Liver (tissue), 3 donors: ENCODE results near the gene SBF2.

Experiments used
- CTCF ChIP-seq: fragments of 150-350 bp; IDR thresholded peaks from 2 replicates; pipeline ENCODE4 v1.5.1; 2017; ENCODE audit warnings: improper control_type of control experiment, low read depth, low read length; ENCODE audit not compliant: missing input control
- JUND ChIP-seq, 2 donors: IDR thresholded peaks; 2 replicates each; pipeline ENCODE4 v1.6.1; 2016; ENCODE audit warnings: antibody characterized with exemption in 2 of 2
- MAX ChIP-seq: IDR thresholded peaks from 2 replicates; pipeline ENCODE4 v1.6.1; 2016; ENCODE audit warnings: antibody characterized with exemption
- RAD21 ChIP-seq, 2 donors: IDR thresholded peaks; 2 replicates each; pipeline ENCODE4 v1.6.1; 2016; ENCODE audit warnings: antibody characterized with exemption in 2 of 2, mild to moderate bottlenecking in 2 of 2
- RXRA ChIP-seq, 2 donors: IDR thresholded peaks; 2 replicates each; pipeline ENCODE4 v1.6.1; 2017 to 2018; ENCODE audit warnings: antibody characterized with exemption in 2 of 2, mild to moderate bottlenecking in 1 of 2
- SP1 ChIP-seq: IDR thresholded peaks from 2 replicates; pipeline ENCODE4 v1.6.1; 2018; ENCODE audit warnings: antibody characterized with exemption, mild to moderate bottlenecking
- TAF1 ChIP-seq: conservative IDR thresholded peaks from 2 replicates; pipeline ENCODE4 v1.6.1; 2016; ENCODE audit warnings: antibody characterized with exemption, mild to moderate bottlenecking
- YY1 ChIP-seq: IDR thresholded peaks from 2 replicates; pipeline ENCODE4 v1.6.1; 2016; ENCODE audit warnings: antibody characterized with exemption, mild to moderate bottlenecking
- TF ChIP-seq, protein P1 (sequence below): IDR thresholded peaks from 2 replicates; pipeline ENCODE4 v1.6.1; 2016; ENCODE audit warnings: antibody characterized with exemption
- TF ChIP-seq, protein P2 (sequence below): IDR thresholded peaks from 2 replicates; pipeline ENCODE4 v1.6.1; 2016; ENCODE audit warnings: antibody characterized with exemption, mild to moderate bottlenecking
- TF ChIP-seq, protein P3 (sequence below): IDR thresholded peaks from 2 replicates; pipeline ENCODE4 v1.6.1; 2016; ENCODE audit warnings: antibody characterized with exemption
- donor health status: healthy.
- donor health status: healthy.

- TF ChIP-seq CTCF (no peak), MAX (no peak), SP1 (no peak), RAD21 (IDR thresholded peaks at IDR 0.05) (no peak), TAF1 (no peak), YY1 (no peak), JUND (IDR thresholded peaks at IDR 0.05) (no peak), RXRA (IDR thresholded peaks at IDR 0.05) (no peak)
- TF ChIP-seq, protein P1, sequence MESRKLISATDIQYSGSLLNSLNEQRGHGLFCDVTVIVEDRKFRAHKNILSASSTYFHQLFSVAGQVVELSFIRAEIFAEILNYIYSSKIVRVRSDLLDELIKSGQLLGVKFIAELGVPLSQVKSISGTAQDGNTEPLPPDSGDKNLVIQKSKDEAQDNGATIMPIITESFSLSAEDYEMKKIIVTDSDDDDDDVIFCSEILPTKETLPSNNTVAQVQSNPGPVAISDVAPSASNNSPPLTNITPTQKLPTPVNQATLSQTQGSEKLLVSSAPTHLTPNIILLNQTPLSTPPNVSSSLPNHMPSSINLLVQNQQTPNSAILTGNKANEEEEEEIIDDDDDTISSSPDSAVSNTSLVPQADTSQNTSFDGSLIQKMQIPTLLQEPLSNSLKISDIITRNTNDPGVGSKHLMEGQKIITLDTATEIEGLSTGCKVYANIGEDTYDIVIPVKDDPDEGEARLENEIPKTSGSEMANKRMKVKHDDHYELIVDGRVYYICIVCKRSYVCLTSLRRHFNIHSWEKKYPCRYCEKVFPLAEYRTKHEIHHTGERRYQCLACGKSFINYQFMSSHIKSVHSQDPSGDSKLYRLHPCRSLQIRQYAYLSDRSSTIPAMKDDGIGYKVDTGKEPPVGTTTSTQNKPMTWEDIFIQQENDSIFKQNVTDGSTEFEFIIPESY: no peak
- TF ChIP-seq, protein P2, sequence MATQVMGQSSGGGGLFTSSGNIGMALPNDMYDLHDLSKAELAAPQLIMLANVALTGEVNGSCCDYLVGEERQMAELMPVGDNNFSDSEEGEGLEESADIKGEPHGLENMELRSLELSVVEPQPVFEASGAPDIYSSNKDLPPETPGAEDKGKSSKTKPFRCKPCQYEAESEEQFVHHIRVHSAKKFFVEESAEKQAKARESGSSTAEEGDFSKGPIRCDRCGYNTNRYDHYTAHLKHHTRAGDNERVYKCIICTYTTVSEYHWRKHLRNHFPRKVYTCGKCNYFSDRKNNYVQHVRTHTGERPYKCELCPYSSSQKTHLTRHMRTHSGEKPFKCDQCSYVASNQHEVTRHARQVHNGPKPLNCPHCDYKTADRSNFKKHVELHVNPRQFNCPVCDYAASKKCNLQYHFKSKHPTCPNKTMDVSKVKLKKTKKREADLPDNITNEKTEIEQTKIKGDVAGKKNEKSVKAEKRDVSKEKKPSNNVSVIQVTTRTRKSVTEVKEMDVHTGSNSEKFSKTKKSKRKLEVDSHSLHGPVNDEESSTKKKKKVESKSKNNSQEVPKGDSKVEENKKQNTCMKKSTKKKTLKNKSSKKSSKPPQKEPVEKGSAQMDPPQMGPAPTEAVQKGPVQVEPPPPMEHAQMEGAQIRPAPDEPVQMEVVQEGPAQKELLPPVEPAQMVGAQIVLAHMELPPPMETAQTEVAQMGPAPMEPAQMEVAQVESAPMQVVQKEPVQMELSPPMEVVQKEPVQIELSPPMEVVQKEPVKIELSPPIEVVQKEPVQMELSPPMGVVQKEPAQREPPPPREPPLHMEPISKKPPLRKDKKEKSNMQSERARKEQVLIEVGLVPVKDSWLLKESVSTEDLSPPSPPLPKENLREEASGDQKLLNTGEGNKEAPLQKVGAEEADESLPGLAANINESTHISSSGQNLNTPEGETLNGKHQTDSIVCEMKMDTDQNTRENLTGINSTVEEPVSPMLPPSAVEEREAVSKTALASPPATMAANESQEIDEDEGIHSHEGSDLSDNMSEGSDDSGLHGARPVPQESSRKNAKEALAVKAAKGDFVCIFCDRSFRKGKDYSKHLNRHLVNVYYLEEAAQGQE: no peak
- TF ChIP-seq, protein P3, sequence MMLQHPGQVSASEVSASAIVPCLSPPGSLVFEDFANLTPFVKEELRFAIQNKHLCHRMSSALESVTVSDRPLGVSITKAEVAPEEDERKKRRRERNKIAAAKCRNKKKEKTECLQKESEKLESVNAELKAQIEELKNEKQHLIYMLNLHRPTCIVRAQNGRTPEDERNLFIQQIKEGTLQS: no peak
These were observed 263.9 kb downstream of the SBF2 start for GRCh38 chr11:10030122-10030490.
